Liver (tissue), 9 donors: ENCODE results near the gene GLYAT. TPM values are rescaled to one million over a fixed set of nuclear protein-coding genes. Genes with fewer than 3 reads are reported as not detected.

Experiments
- DNase-seq: peaks from one replicate; pipeline ENCODE4 v3.0.0-alpha.2; 2017; ENCODE audit warnings: low spot score
- H3K27ac ChIP-seq, 2 donors: one replicate each; pipeline ENCODE4 v1.7.0; 2013; ENCODE audit warnings: inconsistent platforms in 2 of 2, low read length in 2 of 2, control low read depth in 1 of 2, low read depth in 1 of 2, mild to moderate bottlenecking in 1 of 2
- H3K27me3 ChIP-seq, 4 donors: one replicate each; pipeline versions ENCODE4 v1.6.1 to v1.7.0; 2013; ENCODE audit warnings: low read length in 3 of 4, inconsistent platforms in 1 of 4, mild to moderate bottlenecking in 1 of 4, moderate library complexity in 1 of 4; ENCODE audit not compliant: control insufficient read depth in 4 of 4, insufficient read depth in 4 of 4
- H3K36me3 ChIP-seq, 4 donors: one replicate each; pipeline versions ENCODE4 v1.6.1 to v1.7.0; 2013; ENCODE audit warnings: low read length in 3 of 4, mild to moderate bottlenecking in 3 of 4, low read depth in 1 of 4, moderate library complexity in 1 of 4; ENCODE audit not compliant: control insufficient read depth in 4 of 4, insufficient read depth in 3 of 4
- H3K4me1 ChIP-seq, 4 donors: one replicate each; pipeline versions ENCODE4 v1.6.1 to v1.7.0; 2013; ENCODE audit warnings: low read length in 3 of 4, mild to moderate bottlenecking in 3 of 4, moderate library complexity in 1 of 4; ENCODE audit not compliant: control insufficient read depth in 4 of 4, insufficient read depth in 4 of 4
- H3K4me3 ChIP-seq, 3 donors: one replicate each; pipeline versions ENCODE4 v1.6.1 to v1.7.0; 2013; ENCODE audit warnings: low read length in 3 of 3, control low read depth in 1 of 3, low read depth in 1 of 3, mild to moderate bottlenecking in 1 of 3
- H3K9ac ChIP-seq, 2 donors: one replicate each; pipeline ENCODE4 v1.7.0; 2013; ENCODE audit warnings: low read length in 2 of 2, mild to moderate bottlenecking in 2 of 2, moderate library complexity in 2 of 2, control low read depth in 1 of 2, low read depth in 1 of 2
- H3K9me3 ChIP-seq, 4 donors: one replicate each; pipeline versions ENCODE4 v1.6.1 to v1.7.0; 2013; ENCODE audit warnings: low read length in 3 of 4; ENCODE audit not compliant: control insufficient read depth in 4 of 4
- EGR1 ChIP-seq, 2 donors: IDR thresholded peaks; 2 replicates each; pipeline ENCODE4 v1.6.1; 2016 to 2018; ENCODE audit warnings: antibody characterized with exemption in 2 of 2, low read depth in 2 of 2
- FOXA1 ChIP-seq: IDR thresholded peaks from 2 replicates; pipeline ENCODE4 v1.6.1; 2016; ENCODE audit warnings: antibody characterized with exemption
- FOXA2 ChIP-seq: IDR thresholded peaks from 2 replicates; pipeline ENCODE4 v1.6.1; 2016; ENCODE audit warnings: antibody characterized with exemption
- HNF4G ChIP-seq: IDR thresholded peaks from 2 replicates; pipeline ENCODE4 v1.6.1; 2016; ENCODE audit warnings: antibody characterized with exemption
- NR2F2 ChIP-seq: IDR thresholded peaks from 2 replicates; pipeline ENCODE4 v1.6.1; 2016; ENCODE audit warnings: antibody characterized with exemption
- RAD21 ChIP-seq, 2 donors: IDR thresholded peaks; 2 replicates each; pipeline ENCODE4 v1.6.1; 2016; ENCODE audit warnings: antibody characterized with exemption in 2 of 2, mild to moderate bottlenecking in 2 of 2
- TAF1 ChIP-seq: conservative IDR thresholded peaks from 2 replicates; pipeline ENCODE4 v1.6.1; 2016; ENCODE audit warnings: antibody characterized with exemption, mild to moderate bottlenecking
- YY1 ChIP-seq: IDR thresholded peaks from 2 replicates; pipeline ENCODE4 v1.6.1; 2016; ENCODE audit warnings: antibody characterized with exemption, mild to moderate bottlenecking
- WGBS: extraction: QIAGEN DNeasy Blood & Tissue Kit; methylation state at CpG from one replicate; pipeline ENCODE4 v1.1.7; 2013; 5-methylcytosine and 5-hydroxymethylcytosine counted together
- polyA plus RNA-seq, 2 donors: library from polyadenylated mRNA; stranded (reverse) in 1 of 2; unstranded in 1 of 2; fragments of 200-250 nt in 1 of 2; fragments of >200 nt in 1 of 2; fragmentation: Nextera tagmentation in 1 of 2; extraction: Ambion mirVana in 1 of 2; gene quantifications; one replicate each; pipeline versions ENCODE4 v1.2.1 to v1.2.3, GENCODE V29; 2013 to 2015
- total RNA-seq, 2 donors: library from RNA; depleted of rRNA; stranded (reverse); fragments of >200 nt; gene quantifications; one replicate each; pipeline ENCODE4 v1.2.3, GENCODE V29; 2014
- TF ChIP-seq, protein P1 (sequence below): IDR thresholded peaks from 2 replicates; pipeline ENCODE4 v1.6.1; 2016; ENCODE audit warnings: antibody characterized with exemption
- TF ChIP-seq, protein P2 (sequence below): IDR thresholded peaks from 2 replicates; pipeline ENCODE4 v1.6.1; 2016; ENCODE audit warnings: antibody characterized with exemption
- TF ChIP-seq, protein P3 (sequence below): IDR thresholded peaks from 2 replicates; pipeline ENCODE4 v1.6.1; 2016; ENCODE audit warnings: antibody characterized with exemption, mild to moderate bottlenecking
- TF ChIP-seq, protein P4 (sequence below): fragments of 150-350 bp; IDR thresholded peaks from 2 replicates; pipeline ENCODE4 v1.5.1; 2017; ENCODE audit warnings: improper control_type of control experiment, low read depth, low read length; ENCODE audit not compliant: missing input control
- donor health status: healthy.
- donor health status: healthy.
- donor health status: healthy.
- donor health status: healthy.
- donor health status: healthy.

GLYAT gene
- total and polyA plus RNA-seq, 4 donors: 5.6 to 181 (median 110) TPM

DNA sequence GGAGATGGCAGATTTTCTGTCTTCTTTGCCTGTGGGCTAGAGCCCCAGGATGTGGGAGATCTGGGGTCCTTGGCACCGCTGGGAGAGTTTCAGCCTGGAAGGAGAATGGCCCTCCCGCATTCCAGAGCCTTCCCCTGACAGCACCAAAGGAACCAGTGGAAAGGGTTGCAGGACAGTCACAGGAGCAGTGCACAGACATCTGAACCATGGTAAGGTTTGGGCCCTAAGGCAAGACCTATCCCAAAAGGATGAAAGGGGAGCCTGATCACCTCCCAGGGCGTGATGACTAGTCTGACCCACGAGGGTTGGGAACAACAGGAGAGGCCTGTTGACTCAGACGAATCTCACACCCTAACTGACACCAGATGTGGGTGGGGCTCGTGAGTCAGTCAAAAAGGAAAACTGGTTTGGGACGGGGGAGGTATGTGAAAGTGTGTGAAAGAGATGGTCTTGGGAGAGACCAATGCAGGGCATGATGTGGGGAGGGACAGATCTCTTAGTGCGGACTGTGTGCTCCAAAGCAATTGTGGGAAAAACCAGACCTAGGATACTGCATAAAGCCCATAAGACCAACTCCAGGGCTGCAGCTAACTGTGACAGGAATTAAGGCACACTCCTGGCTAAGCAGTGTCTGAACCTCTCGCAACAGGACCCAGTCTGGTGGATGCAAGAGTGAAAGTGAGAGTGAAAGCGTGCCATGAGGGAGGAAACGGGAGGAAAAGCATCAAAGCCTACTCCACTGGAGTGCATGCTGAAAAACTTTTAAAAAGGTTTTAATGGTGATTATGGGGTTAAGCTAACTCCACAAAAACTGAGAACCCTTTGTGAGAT is 39.1 kb upstream of the GLYAT start:
- 88% methylated on average over 11 of the region's 11 CpGs for WGBS
- Histone ChIP-seq H3K27me3 (no peaks in the 10 kb centered on the region), H3K9me3 (no peaks in the 10 kb centered on the region), H3K4me1 (peaks cover 0 to 18% (median 4%) of the 10 kb centered on the region in 4 donors), H3K27ac (no peak overlapping the region), H3K4me3 (no peak overlapping the region), H3K36me3 (no peaks in the 10 kb centered on the region), H3K9ac (no peak overlapping the region)
- DNase-seq: no peak
- TF ChIP-seq TAF1 (no peak), FOXA1 (no peak)
- TF ChIP-seq, protein P1, sequence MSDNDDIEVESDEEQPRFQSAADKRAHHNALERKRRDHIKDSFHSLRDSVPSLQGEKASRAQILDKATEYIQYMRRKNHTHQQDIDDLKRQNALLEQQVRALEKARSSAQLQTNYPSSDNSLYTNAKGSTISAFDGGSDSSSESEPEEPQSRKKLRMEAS: no peak

DNA sequence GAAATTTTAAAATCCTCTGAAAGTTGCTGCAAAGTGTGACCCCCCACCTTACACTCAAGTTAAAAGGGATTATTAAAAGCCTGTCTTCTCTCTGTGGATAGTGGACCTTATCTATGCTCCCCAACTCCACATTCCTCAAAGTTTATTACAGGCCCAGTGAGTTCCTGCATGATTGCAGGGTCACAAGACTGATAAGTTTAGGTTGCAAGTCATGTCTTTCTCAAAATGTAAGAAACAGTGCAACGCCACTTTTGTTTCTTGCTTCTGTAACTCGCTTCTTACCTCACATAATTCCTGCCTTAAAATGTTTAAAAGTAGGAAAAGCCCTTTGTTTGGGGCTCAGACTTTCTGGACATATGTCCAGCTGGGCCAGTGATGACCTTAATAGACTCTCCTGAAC is 38.4 kb upstream of the GLYAT start:
- DNase-seq: no peak
- 90% methylated on average over 2 of the region's 2 CpGs for WGBS
- no peak overlapping the region for H3K9ac ChIP-seq

DNA sequence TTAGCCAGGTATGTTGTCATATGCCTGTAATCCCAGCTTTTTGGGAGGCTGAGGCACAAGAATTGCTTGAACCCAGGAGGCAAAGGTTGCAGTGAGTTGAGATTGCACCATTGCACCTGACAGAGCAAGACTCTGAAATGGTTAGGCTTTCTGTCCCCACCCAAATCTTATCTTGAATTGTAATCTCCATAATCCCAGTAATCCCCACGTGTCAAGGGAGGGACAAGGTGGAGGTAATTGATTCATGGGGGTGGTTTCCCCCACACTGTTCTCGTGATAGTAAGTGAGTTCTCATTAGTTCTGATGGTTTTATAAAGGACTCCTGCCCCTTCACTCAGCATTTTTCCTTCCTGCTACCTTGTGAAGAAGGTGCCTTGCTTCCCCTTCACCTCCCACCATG is 37.6 kb upstream of the GLYAT start:
- no peak for TF ChIP-seq FOXA2
- no peak for TF ChIP-seq YY1
- TF ChIP-seq NR2F2: no peak
- TF ChIP-seq, protein P1: no peak
- TF ChIP-seq TAF1: no peak
- TF ChIP-seq, protein P2, sequence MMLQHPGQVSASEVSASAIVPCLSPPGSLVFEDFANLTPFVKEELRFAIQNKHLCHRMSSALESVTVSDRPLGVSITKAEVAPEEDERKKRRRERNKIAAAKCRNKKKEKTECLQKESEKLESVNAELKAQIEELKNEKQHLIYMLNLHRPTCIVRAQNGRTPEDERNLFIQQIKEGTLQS: no peak
- no peak for TF ChIP-seq HNF4G
- TF ChIP-seq, protein P3, sequence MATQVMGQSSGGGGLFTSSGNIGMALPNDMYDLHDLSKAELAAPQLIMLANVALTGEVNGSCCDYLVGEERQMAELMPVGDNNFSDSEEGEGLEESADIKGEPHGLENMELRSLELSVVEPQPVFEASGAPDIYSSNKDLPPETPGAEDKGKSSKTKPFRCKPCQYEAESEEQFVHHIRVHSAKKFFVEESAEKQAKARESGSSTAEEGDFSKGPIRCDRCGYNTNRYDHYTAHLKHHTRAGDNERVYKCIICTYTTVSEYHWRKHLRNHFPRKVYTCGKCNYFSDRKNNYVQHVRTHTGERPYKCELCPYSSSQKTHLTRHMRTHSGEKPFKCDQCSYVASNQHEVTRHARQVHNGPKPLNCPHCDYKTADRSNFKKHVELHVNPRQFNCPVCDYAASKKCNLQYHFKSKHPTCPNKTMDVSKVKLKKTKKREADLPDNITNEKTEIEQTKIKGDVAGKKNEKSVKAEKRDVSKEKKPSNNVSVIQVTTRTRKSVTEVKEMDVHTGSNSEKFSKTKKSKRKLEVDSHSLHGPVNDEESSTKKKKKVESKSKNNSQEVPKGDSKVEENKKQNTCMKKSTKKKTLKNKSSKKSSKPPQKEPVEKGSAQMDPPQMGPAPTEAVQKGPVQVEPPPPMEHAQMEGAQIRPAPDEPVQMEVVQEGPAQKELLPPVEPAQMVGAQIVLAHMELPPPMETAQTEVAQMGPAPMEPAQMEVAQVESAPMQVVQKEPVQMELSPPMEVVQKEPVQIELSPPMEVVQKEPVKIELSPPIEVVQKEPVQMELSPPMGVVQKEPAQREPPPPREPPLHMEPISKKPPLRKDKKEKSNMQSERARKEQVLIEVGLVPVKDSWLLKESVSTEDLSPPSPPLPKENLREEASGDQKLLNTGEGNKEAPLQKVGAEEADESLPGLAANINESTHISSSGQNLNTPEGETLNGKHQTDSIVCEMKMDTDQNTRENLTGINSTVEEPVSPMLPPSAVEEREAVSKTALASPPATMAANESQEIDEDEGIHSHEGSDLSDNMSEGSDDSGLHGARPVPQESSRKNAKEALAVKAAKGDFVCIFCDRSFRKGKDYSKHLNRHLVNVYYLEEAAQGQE: no peak
- no peak for TF ChIP-seq FOXA1
- no peak for DNase-seq
- Histone ChIP-seq H3K9me3 (no peaks in the 10 kb centered on the region), H3K27me3 (no peaks in the 10 kb centered on the region), H3K36me3 (no peaks in the 10 kb centered on the region), H3K4me3 (no peak overlapping the region), H3K27ac (no peak overlapping the region), H3K9ac (no peak overlapping the region), H3K4me1 (peaks cover 0 to 29% (median 17%) of the 10 kb centered on the region in 4 donors)
- 69% methylated on average over 2 of the region's 2 CpGs for WGBS

More for the DNA sequence above, 38.4 kb upstream of the GLYAT start:
- Histone ChIP-seq H3K36me3 (no peaks in the 10 kb centered on the region), H3K9me3 (no peaks in the 10 kb centered on the region), H3K4me3 (no peak overlapping the region), H3K27ac (no peak overlapping the region), H3K4me1 (peaks cover 0 to 22% (median 9%) of the 10 kb centered on the region in 4 donors), H3K27me3 (no peaks in the 10 kb centered on the region)
- TF ChIP-seq HNF4G (no peak), FOXA2 (no peak), RAD21 (IDR thresholded peaks at IDR 0.05) (no peak), EGR1 (IDR thresholded peaks at IDR 0.05; ENCODE audit: low read depth in 2 of 2) (no peak)
- TF ChIP-seq, protein P4, sequence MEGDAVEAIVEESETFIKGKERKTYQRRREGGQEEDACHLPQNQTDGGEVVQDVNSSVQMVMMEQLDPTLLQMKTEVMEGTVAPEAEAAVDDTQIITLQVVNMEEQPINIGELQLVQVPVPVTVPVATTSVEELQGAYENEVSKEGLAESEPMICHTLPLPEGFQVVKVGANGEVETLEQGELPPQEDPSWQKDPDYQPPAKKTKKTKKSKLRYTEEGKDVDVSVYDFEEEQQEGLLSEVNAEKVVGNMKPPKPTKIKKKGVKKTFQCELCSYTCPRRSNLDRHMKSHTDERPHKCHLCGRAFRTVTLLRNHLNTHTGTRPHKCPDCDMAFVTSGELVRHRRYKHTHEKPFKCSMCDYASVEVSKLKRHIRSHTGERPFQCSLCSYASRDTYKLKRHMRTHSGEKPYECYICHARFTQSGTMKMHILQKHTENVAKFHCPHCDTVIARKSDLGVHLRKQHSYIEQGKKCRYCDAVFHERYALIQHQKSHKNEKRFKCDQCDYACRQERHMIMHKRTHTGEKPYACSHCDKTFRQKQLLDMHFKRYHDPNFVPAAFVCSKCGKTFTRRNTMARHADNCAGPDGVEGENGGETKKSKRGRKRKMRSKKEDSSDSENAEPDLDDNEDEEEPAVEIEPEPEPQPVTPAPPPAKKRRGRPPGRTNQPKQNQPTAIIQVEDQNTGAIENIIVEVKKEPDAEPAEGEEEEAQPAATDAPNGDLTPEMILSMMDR: no peak
- TF ChIP-seq, protein P2: no peak
